Liver (tissue), 9 donors: ENCODE results near the gene ZFP1. TPM values are rescaled to one million over a fixed set of nuclear protein-coding genes. Genes with fewer than 3 reads are reported as not detected.

ENCODE experiments used
- DNase-seq: peaks from one replicate; pipeline ENCODE4 v3.0.0-alpha.2; 2017; ENCODE audit warnings: low spot score
- H3K27ac ChIP-seq, 2 donors: one replicate each; pipeline ENCODE4 v1.7.0; 2013; ENCODE audit warnings: inconsistent platforms in 2 of 2, low read length in 2 of 2, control low read depth in 1 of 2, low read depth in 1 of 2, mild to moderate bottlenecking in 1 of 2
- H3K27me3 ChIP-seq, 4 donors: one replicate each; pipeline versions ENCODE4 v1.6.1 to v1.7.0; 2013; ENCODE audit warnings: low read length in 3 of 4, inconsistent platforms in 1 of 4, mild to moderate bottlenecking in 1 of 4, moderate library complexity in 1 of 4; ENCODE audit not compliant: control insufficient read depth in 4 of 4, insufficient read depth in 4 of 4
- H3K36me3 ChIP-seq, 4 donors: one replicate each; pipeline versions ENCODE4 v1.6.1 to v1.7.0; 2013; ENCODE audit warnings: low read length in 3 of 4, mild to moderate bottlenecking in 3 of 4, low read depth in 1 of 4, moderate library complexity in 1 of 4; ENCODE audit not compliant: control insufficient read depth in 4 of 4, insufficient read depth in 3 of 4
- H3K4me1 ChIP-seq, 4 donors: one replicate each; pipeline versions ENCODE4 v1.6.1 to v1.7.0; 2013; ENCODE audit warnings: low read length in 3 of 4, mild to moderate bottlenecking in 3 of 4, moderate library complexity in 1 of 4; ENCODE audit not compliant: control insufficient read depth in 4 of 4, insufficient read depth in 4 of 4
- H3K4me3 ChIP-seq, 3 donors: one replicate each; pipeline versions ENCODE4 v1.6.1 to v1.7.0; 2013; ENCODE audit warnings: low read length in 3 of 3, control low read depth in 1 of 3, low read depth in 1 of 3, mild to moderate bottlenecking in 1 of 3
- H3K9ac ChIP-seq, 2 donors: one replicate each; pipeline ENCODE4 v1.7.0; 2013; ENCODE audit warnings: low read length in 2 of 2, mild to moderate bottlenecking in 2 of 2, moderate library complexity in 2 of 2, control low read depth in 1 of 2, low read depth in 1 of 2
- H3K9me3 ChIP-seq, 4 donors: one replicate each; pipeline versions ENCODE4 v1.6.1 to v1.7.0; 2013; ENCODE audit warnings: low read length in 3 of 4; ENCODE audit not compliant: control insufficient read depth in 4 of 4
- ATF3 ChIP-seq: IDR thresholded peaks from 2 replicates; pipeline ENCODE4 v1.6.1; 2016; ENCODE audit warnings: antibody characterized with exemption
- CTCF ChIP-seq: fragments of 150-350 bp; IDR thresholded peaks from 2 replicates; pipeline ENCODE4 v1.5.1; 2017; ENCODE audit warnings: improper control_type of control experiment, low read depth, low read length; ENCODE audit not compliant: missing input control
- EGR1 ChIP-seq, 2 donors: IDR thresholded peaks; 2 replicates each; pipeline ENCODE4 v1.6.1; 2016 to 2018; ENCODE audit warnings: antibody characterized with exemption in 2 of 2, low read depth in 2 of 2
- FOXA1 ChIP-seq: IDR thresholded peaks from 2 replicates; pipeline ENCODE4 v1.6.1; 2016; ENCODE audit warnings: antibody characterized with exemption
- FOXA2 ChIP-seq: IDR thresholded peaks from 2 replicates; pipeline ENCODE4 v1.6.1; 2016; ENCODE audit warnings: antibody characterized with exemption
- GABPA ChIP-seq, 2 donors: IDR thresholded peaks in 1 of 2; conservative IDR thresholded peaks in 1 of 2; 2 replicates each; pipeline ENCODE4 v1.6.1; 2016; ENCODE audit warnings: antibody characterized with exemption in 2 of 2, mild to moderate bottlenecking in 1 of 2, moderate library complexity in 1 of 2
- HNF4A ChIP-seq, 2 donors: conservative IDR thresholded peaks; 2 replicates each; pipeline ENCODE4 v1.6.1; 2016; ENCODE audit warnings: antibody characterized with exemption in 2 of 2, mild to moderate bottlenecking in 2 of 2
- HNF4G ChIP-seq: IDR thresholded peaks from 2 replicates; pipeline ENCODE4 v1.6.1; 2016; ENCODE audit warnings: antibody characterized with exemption
- JUND ChIP-seq, 2 donors: IDR thresholded peaks; 2 replicates each; pipeline ENCODE4 v1.6.1; 2016; ENCODE audit warnings: antibody characterized with exemption in 2 of 2
- MAX ChIP-seq: IDR thresholded peaks from 2 replicates; pipeline ENCODE4 v1.6.1; 2016; ENCODE audit warnings: antibody characterized with exemption
- NR2F2 ChIP-seq: IDR thresholded peaks from 2 replicates; pipeline ENCODE4 v1.6.1; 2016; ENCODE audit warnings: antibody characterized with exemption
- RAD21 ChIP-seq, 2 donors: IDR thresholded peaks; 2 replicates each; pipeline ENCODE4 v1.6.1; 2016; ENCODE audit warnings: antibody characterized with exemption in 2 of 2, mild to moderate bottlenecking in 2 of 2
- REST ChIP-seq: IDR thresholded peaks from 2 replicates; pipeline ENCODE4 v1.6.1; 2016; ENCODE audit warnings: antibody characterized with exemption, mild to moderate bottlenecking
- RXRA ChIP-seq, 2 donors: IDR thresholded peaks; 2 replicates each; pipeline ENCODE4 v1.6.1; 2017 to 2018; ENCODE audit warnings: antibody characterized with exemption in 2 of 2, mild to moderate bottlenecking in 1 of 2
- SP1 ChIP-seq: IDR thresholded peaks from 2 replicates; pipeline ENCODE4 v1.6.1; 2018; ENCODE audit warnings: antibody characterized with exemption, mild to moderate bottlenecking
- TAF1 ChIP-seq: conservative IDR thresholded peaks from 2 replicates; pipeline ENCODE4 v1.6.1; 2016; ENCODE audit warnings: antibody characterized with exemption, mild to moderate bottlenecking
- YY1 ChIP-seq: IDR thresholded peaks from 2 replicates; pipeline ENCODE4 v1.6.1; 2016; ENCODE audit warnings: antibody characterized with exemption, mild to moderate bottlenecking
- ZBTB33 ChIP-seq: IDR thresholded peaks from 2 replicates; pipeline ENCODE4 v1.6.1; 2016; ENCODE audit warnings: antibody characterized with exemption
- whole genome bisulfite sequencing: extraction: QIAGEN DNeasy Blood & Tissue Kit; methylation state at CpG from one replicate; pipeline ENCODE4 v1.1.7; 2013; 5-methylcytosine and 5-hydroxymethylcytosine counted together
- polyA plus RNA-seq, 2 donors: library from polyadenylated mRNA; stranded (reverse) in 1 of 2; unstranded in 1 of 2; fragments of 200-250 nt in 1 of 2; fragments of >200 nt in 1 of 2; fragmentation: Nextera tagmentation in 1 of 2; extraction: Ambion mirVana in 1 of 2; gene quantifications; one replicate each; pipeline versions ENCODE4 v1.2.1 to v1.2.3, GENCODE V29; 2013 to 2015
- total RNA-seq, 2 donors: library from RNA; depleted of rRNA; stranded (reverse); fragments of >200 nt; gene quantifications; one replicate each; pipeline ENCODE4 v1.2.3, GENCODE V29; 2014
- donor health status: healthy.
- donor health status: healthy.
- donor health status: healthy.
- donor health status: healthy.
- donor health status: healthy.

Gene ZFP1
- total and polyA plus RNA-seq, 4 donors, result 3.8 to 8.5 (median 6.0) TPM

GRCh38 chr16:75107505-75107904 is 40.8 kb upstream of the ZFP1 start:
- Histone ChIP-seq H3K27me3 (no peaks in the 10 kb centered on the region), H3K9me3 (no peaks in the 10 kb centered on the region), H3K36me3 (no peaks in the 10 kb centered on the region), H3K27ac (no peak overlapping the region), H3K4me1 (peaks cover 19 to 47% (median 31%) of the 10 kb centered on the region in 4 donors), H3K9ac (no peak overlapping the region), H3K4me3 (no peak overlapping the region)
- no peak for DNase-seq
- WGBS, result 97% methylated on average over 10 of the region's 10 CpGs
- TF ChIP-seq HNF4A (conservative IDR thresholded peaks at IDR 0.05), result no peak
- TF ChIP-seq RXRA (IDR thresholded peaks at IDR 0.05), result no peak
- TF ChIP-seq ZBTB33, result no peak
- no peak for TF ChIP-seq RAD21 (IDR thresholded peaks at IDR 0.05)
- no peak for TF ChIP-seq MAX
- TF ChIP-seq EGR1 (IDR thresholded peaks at IDR 0.05; ENCODE audit: low read depth in 2 of 2), result no peak
- TF ChIP-seq GABPA (IDR thresholded peaks at IDR 0.05 in 1 of 2, conservative IDR thresholded peaks at IDR 0.05 in 1 of 2), result no peak
- TF ChIP-seq SP1, result no peak
- no peak for TF ChIP-seq CTCF
- no peak for TF ChIP-seq FOXA2
- TF ChIP-seq TAF1, result no peak

GRCh38 chr16:75108792-75109731 is 39.3 kb upstream of the ZFP1 start:
- Histone ChIP-seq H3K9ac (peak overlapping the region in 1 of 2 donors; percentile 23), H3K27ac (peak overlapping the region; percentile 79 to 82), H3K27me3 (no peaks in the 10 kb centered on the region), H3K4me3 (no peak overlapping the region), H3K4me1 (peaks cover 19 to 49% (median 33%) of the 10 kb centered on the region in 4 donors), H3K9me3 (no peaks in the 10 kb centered on the region), H3K36me3 (peaks cover 0 to 9% (median under 1%) of the 10 kb centered on the region in 4 donors)
- DNase-seq, result peak; percentile 61
- 42% methylated on average over 27 of the region's 27 CpGs for WGBS
- TF ChIP-seq SP1 (peak; percentile 79), HNF4A (conservative IDR thresholded peaks at IDR 0.05) (peak; percentile 66 to 87), RXRA (IDR thresholded peaks at IDR 0.05) (peak; percentile 68 to 86), REST (peak; percentile 50), ATF3 (peak; percentile 62), NR2F2 (no peak), RAD21 (IDR thresholded peaks at IDR 0.05) (peak; percentile 67 to 81), FOXA1 (no peak), CTCF (no peak), YY1 (peak; percentile 83), TAF1 (no peak), MAX (peak; percentile 75), HNF4G (peak; percentile 7), JUND (IDR thresholded peaks at IDR 0.05) (peak; percentile 38 to 65), EGR1 (IDR thresholded peaks at IDR 0.05; ENCODE audit: low read depth in 2 of 2) (no peak)
